GM12801 (cell line): Measurements from ENCODE around the gene CAPN10.

Experiments
- TF ChIP-seq, protein P1 (sequence below): IDR thresholded peaks from one replicate; pipeline ENCODE4 v1.5.1; 2011; ENCODE audit warnings: control low read depth; ENCODE audit not compliant: insufficient read length; ENCODE audit errors: extremely low read depth

The CAPN10 gene

DNA sequence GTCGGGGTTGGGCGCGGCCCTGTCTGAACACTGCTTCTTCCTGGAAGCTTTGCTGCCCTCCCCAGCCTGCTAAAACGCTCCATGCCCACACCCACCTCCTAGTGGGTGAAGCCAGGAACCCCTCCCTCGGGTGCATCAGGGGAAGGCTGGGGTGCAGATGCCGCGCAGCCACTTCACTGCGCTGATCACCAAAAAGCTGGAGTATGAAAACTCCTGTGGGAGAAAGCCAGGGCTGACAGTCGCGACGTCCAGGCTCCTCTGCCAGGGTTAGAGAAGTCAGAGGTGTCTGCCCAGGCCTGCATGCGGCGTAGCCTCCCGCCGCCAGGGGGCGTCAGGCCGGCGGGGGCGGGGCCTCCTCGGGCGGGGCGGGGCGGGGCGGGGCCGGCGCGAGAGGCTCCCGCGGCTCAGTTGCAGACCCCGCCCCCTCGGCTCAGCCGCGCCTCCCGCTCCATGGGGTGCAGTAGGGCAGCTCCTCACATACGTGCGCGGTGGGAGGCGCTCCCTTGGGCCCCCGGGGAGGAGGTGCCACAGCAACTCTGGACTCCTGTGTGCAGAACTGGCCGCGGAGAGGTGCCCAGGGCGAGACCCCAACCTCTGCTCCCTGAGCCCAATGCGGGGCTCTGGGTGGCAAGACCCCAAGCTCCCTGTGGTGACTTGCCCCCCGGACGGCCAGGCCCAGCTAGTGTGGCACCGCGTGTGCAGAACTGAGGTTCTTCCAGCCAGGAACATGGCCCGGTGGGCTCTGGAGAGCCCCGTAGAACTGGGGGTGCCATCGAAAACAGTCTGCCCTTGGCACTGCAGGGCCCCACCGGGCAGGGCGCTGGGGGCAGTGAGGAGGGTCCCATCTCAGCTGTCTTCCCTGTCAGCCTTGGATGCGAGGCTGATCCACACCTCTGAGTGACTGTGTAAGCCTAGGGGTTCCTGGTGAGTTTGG lies 20.1 kb upstream of the CAPN10 start:
- TF ChIP-seq, protein P1, sequence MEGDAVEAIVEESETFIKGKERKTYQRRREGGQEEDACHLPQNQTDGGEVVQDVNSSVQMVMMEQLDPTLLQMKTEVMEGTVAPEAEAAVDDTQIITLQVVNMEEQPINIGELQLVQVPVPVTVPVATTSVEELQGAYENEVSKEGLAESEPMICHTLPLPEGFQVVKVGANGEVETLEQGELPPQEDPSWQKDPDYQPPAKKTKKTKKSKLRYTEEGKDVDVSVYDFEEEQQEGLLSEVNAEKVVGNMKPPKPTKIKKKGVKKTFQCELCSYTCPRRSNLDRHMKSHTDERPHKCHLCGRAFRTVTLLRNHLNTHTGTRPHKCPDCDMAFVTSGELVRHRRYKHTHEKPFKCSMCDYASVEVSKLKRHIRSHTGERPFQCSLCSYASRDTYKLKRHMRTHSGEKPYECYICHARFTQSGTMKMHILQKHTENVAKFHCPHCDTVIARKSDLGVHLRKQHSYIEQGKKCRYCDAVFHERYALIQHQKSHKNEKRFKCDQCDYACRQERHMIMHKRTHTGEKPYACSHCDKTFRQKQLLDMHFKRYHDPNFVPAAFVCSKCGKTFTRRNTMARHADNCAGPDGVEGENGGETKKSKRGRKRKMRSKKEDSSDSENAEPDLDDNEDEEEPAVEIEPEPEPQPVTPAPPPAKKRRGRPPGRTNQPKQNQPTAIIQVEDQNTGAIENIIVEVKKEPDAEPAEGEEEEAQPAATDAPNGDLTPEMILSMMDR: no peak

DNA sequence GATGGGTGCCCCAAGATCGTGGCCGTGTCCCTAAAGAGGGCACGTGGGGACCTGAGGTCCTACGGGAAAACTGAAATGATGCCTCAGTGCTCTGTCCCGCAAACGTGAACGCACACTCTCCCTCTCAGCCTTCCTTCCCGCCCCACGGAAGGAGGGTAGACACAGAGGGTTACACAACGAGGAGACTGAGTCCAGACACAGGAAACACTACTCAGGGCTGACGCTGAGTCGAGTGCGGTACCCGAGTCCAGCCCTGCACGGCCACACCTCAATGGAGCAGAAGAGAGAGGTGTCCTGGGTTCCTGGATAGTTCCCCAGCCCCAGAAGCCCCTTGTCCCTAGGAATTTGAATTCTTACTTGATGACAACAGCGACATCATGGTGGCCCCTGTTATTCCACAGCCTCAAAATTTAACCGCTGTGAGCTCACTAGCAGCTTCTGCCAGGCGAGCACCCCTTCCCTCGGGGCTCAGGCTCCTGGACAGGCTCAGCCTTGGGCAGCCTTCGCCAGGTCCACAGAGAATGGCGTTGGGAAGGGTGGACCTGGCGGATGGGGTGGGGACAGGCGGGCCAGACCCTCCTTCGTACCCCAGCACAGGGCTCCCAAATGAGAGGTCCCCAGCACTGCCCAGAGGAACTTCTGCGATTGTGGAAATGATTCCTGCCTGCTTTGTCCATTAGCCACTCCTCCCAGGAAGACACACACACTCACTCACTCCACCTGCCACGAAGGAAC lies 19.2 kb upstream of the CAPN10 start:
- TF ChIP-seq, protein P1: no peak

DNA sequence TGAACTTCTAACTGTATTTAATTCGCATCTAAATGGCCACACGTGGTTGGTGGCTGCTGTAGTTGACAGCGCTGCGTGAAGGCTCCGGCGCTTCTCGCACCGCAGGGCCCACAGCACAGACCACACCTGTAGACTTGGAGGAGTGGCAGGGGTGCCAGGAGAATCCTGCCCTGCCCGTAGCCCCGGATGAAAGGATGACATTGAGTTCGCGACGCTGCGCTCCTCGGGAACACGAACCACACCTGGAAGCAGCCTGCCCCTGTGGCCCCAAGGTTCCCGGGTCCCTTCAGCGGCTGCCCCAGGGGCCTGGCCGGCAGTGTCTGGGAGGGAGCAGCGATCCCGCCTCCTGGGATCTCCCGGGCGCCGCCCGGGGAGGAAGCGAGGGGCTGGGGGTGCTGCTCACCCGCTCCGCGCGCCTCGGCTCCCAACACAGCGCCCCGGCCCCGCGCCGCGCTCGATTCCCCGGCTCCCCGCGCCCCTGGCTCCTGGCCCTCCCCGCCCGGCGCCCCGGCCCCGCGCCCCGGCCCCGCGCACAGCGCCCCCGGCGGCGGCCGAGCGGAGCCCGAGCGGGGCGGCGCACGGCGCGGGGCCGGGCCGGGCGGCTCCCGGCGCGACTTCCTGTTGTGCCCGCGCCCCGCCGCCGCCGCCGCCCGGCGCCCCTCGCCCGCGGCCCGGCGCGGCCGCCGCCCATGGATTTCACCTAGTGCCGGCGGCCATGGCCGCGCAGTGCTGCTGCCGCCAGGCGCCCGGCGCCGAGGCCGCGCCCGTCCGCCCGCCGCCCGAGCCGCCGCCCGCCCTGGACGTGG lies 18.5 kb upstream of the CAPN10 start, which contains the start of gene RNPEPL1:
RNPEPL1 (plus strand) TSS at position 613 of the 806 bp plus-strand sequence; CDS start at position 716, 103 bp downstream.
- TF ChIP-seq, protein P1: no peak

DNA sequence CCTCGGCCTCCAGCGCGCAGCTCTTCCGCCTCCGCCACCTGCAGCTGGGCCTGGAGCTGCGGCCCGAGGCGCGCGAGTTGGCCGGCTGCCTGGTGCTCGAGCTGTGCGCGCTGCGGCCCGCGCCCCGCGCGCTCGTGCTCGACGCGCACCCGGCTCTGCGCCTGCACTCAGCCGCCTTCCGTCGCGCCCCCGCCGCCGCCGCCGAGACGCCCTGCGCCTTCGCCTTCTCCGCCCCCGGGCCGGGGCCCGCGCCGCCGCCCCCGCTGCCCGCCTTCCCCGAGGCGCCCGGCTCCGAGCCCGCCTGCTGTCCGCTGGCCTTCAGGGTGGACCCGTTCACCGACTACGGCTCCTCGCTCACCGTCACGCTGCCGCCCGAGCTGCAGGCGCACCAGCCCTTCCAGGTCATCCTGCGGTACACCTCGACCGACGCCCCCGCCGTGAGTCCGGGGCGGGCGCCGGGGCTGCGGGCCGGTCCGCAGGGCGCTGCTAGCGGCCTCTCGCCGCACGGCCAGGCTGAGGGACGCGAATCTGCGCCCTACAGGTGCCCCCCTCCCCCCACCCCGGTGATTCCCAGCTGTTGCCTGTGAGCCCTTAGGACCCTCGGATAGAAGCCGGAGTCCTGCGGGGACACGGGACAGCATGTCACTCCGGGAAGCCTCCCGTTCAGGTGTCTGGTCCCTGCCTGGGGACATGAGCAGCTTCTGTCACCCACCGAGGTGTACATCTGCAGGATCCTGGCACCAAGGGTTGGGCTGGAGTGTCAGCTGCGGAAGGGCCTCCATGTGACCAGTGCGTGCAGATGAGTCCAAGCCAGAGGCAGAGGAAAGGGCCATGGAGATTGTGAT lies 17.6 kb upstream of the CAPN10 start:
- TF ChIP-seq, protein P1: no peak

DNA sequence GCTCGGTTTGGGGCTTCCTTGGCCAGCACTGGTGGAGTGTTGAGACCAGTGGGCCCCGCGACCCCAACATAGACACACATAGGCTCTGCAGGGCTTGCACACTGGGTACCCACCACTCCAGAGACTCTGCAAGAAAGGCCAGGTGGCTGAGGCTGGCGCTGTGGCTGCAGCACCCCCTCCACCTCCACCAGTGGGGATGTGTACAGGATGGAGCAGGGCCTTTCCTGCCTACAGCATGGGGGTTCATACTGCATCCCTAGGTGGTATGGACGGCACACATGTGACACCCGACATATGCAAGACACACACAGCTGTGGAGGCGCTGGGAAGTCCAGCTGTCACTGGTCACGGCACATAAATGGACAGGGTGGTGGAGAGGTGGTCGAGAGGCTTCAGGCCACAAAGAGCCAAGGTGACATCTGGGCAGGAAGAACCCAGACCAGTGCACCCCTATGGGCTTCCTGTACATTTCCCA lies 17.0 kb upstream of the CAPN10 start:
- TF ChIP-seq, protein P1: no peak

DNA sequence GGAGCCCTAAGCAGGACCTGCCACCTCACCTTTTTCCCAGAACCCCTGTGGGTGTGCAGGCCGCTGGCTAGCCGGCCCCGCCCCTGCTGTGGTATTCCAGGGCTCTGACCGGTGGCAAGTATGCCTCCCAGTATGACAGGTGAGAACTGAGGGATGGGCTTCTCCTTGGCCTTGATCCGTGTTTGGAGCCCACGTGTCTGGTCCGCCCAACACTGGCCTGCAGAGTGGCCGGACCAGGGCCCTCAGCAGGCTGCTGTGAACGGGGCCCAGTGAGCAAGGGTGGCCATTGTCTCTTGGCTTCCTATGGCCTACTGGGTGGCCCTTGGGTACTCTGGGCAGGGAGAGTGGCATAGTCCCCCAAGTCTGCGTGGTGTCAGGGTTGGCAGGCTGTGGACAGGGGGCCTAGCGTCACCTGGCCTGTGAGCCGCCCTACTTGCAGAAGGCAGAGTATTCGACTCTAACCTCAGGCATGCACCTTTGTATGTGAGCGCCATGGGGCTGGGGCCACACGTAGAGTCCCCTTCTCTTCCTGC lies 16.5 kb upstream of the CAPN10 start:
- TF ChIP-seq, protein P1: no peak
